Testis (tissue), 3 donors: Measurements from ENCODE around the gene ADSS1. TPM values are rescaled to one million over a fixed set of nuclear protein-coding genes. Genes with fewer than 3 reads are reported as not detected.
A peak's percentile ranks its signal among the peaks of the same experiment; 100 is the strongest.

ENCODE experiments used
- DNase-seq: peaks from one replicate; pipeline ENCODE4 v3.0.0-alpha.2; 2019
- H3K27ac ChIP-seq, 2 donors: fragments of 200-600 bp; sonication (generic); one replicate each; pipeline ENCODE4 v1.5.1; 2019
- H3K27me3 ChIP-seq: fragments of 200-600 bp; sonication (generic); one replicate; pipeline ENCODE4 v1.5.1; 2019
- H3K36me3 ChIP-seq: fragments of 200-600 bp; sonication (generic); one replicate; pipeline ENCODE4 v1.5.1; 2017; ENCODE audit warnings: low read depth; ENCODE audit errors: missing control alignments
- H3K4me1 ChIP-seq: fragments of 200-600 bp; sonication (generic); one replicate; pipeline ENCODE4 v1.5.1; 2019
- H3K4me3 ChIP-seq, 2 donors: fragments of 200-600 bp; sonication (generic); one replicate each; pipeline ENCODE4 v1.5.1; 2017 to 2019
- H3K9me3 ChIP-seq: fragments of 200-600 bp; sonication (generic); one replicate; pipeline ENCODE4 v1.5.1; 2017
- CTCF ChIP-seq, 3 experiments: fragments of 450-650 bp in 2 of 3; fragments of 200-600 bp in 1 of 3; sonication (generic) in 1 of 3; IDR thresholded peaks; one replicate each; pipeline ENCODE4 v1.5.1; 2016 to 2019; ENCODE audit warnings: antibody characterized with exemption in 3 of 3, mild to moderate bottlenecking in 2 of 3, moderate library complexity in 1 of 3
- POLR2A ChIP-seq: fragments of 450-650 bp; IDR thresholded peaks from one replicate; pipeline ENCODE4 v1.6.1; 2017; ENCODE audit warnings: antibody characterized with exemption, mild to moderate bottlenecking, moderate library complexity
- WGBS, 2 donors: methylation state at CpG; one replicate each; pipeline ENCODE4 v1.1.5; 2018; 5-methylcytosine and 5-hydroxymethylcytosine counted together
- intact Hi-C: fragments of 100-400 bp; cut with DNase I; formaldehyde crosslinking; loops from one replicate; pipeline ENCODE4 v1.15.1; 2023; ENCODE audit warnings: low total_unique reads
- polyA plus RNA-seq: library from polyadenylated mRNA; stranded (reverse); fragments of 350-450 nt; fragmentation: Illumina TruSeq; extraction: RNeasy Lipid Tissue Mini Kit (QIAGEN cat#74804); gene quantifications from one replicate; pipeline ENCODE4 v1.2.3, GENCODE V29; 2014; ENCODE audit warnings: low read depth, low replicate concordance; ENCODE audit not compliant: insufficient read depth
- total RNA-seq, 2 donors: library from RNA; depleted of rRNA; stranded (reverse); fragments of >200 nt; gene quantifications; one replicate each; pipeline ENCODE4 v1.2.3, GENCODE V29; 2016

ADSS1 gene
- total and polyA plus RNA-seq, 3 donors from 2014 or later, result 48.7 to 79.6 (median 79.4) TPM

- Histone ChIP-seq H3K27me3 (no peaks in the 10 kb centered on the region), H3K4me1 (peaks cover 11% of the 10 kb centered on the region), H3K36me3 (no peaks in the 10 kb centered on the region), H3K4me3 (no peak overlapping the region), H3K9me3 (no peaks in the 10 kb centered on the region), H3K27ac (no peak overlapping the region)
- DNase-seq, result no peak
- TF ChIP-seq POLR2A, result no peak
- TF ChIP-seq CTCF (IDR thresholded peaks at IDR 0.05), result no peak
- intact Hi-C loops, result no loop called here
- 80 to 85% methylated on average over 24 of the region's 24 CpGs for WGBS, 2 donors
Observed at GRCh38 chr14:104770072-104770579, 46.1 kb downstream of the ADSS1 start.

GRCh38 chr14:104770851-104771272, 46.8 kb downstream of the ADSS1 start:
- DNase-seq, result no peak
- no peak overlapping the region for H3K27ac ChIP-seq
- peak; percentile 15 to 51 (median 16) for TF ChIP-seq CTCF (IDR thresholded peaks at IDR 0.05)
- no peak for TF ChIP-seq POLR2A
- no peaks in the 10 kb centered on the region for H3K36me3 ChIP-seq
- H3K27me3 ChIP-seq, result no peaks in the 10 kb centered on the region
- no peak overlapping the region for H3K4me3 ChIP-seq
- 95 to 100% methylated on average over 3 to 5 of the region's 5 CpGs for WGBS, 2 donors
- peaks cover 11% of the 10 kb centered on the region for H3K4me1 ChIP-seq
- intact Hi-C loops, result no loop called here
- no peaks in the 10 kb centered on the region for H3K9me3 ChIP-seq

- Histone ChIP-seq H3K27ac (no peak overlapping the region), H3K27me3 (no peaks in the 10 kb centered on the region), H3K9me3 (no peaks in the 10 kb centered on the region), H3K4me3 (no peak overlapping the region), H3K4me1 (peaks cover 11% of the 10 kb centered on the region), H3K36me3 (no peaks in the 10 kb centered on the region)
- intact Hi-C loops, result no loop called here
- no peak for DNase-seq
- 98 to 100% methylated on average over 1 to 4 of the region's 4 CpGs for WGBS, 2 donors
- no peak for TF ChIP-seq CTCF (IDR thresholded peaks at IDR 0.05)
- no peak for TF ChIP-seq POLR2A
Observed at GRCh38 chr14:104771374-104771773, 47.3 kb downstream of the ADSS1 start.

- TF ChIP-seq CTCF (IDR thresholded peaks at IDR 0.05), result no peak
- no peak for TF ChIP-seq POLR2A
- Histone ChIP-seq H3K27me3 (no peaks in the 10 kb centered on the region), H3K4me3 (no peak overlapping the region), H3K36me3 (no peaks in the 10 kb centered on the region), H3K4me1 (peaks cover 11% of the 10 kb centered on the region), H3K27ac (no peak overlapping the region), H3K9me3 (no peaks in the 10 kb centered on the region)
- 91 to 92% methylated on average over 27 to 34 of the region's 34 CpGs for WGBS, 2 donors
- no peak for DNase-seq
- intact Hi-C loops, result no loop called here
Observed at GRCh38 chr14:104771918-104772706, 48.1 kb downstream of the ADSS1 start.
